Measurements from ENCODE around the gene TRAPPC3L. TPM values are rescaled to one million over a fixed set of nuclear protein-coding genes. Genes with fewer than 3 reads are reported as not detected.

Gene TRAPPC3L
- polyA plus RNA-seq, 1 of the 3 experiments (the other 2 are of a cell fraction): 0.03 TPM

GRCh38 chr6:116568111-116568510, 22.6 kb upstream of the TRAPPC3L start:
- Histone ChIP-seq H3K4me2 (no peak overlapping the region), H3F3A (replicated peaks; ENCODE audit: insufficient read depth) (peaks cover 11% of the 10 kb centered on the region), H3K27ac (ENCODE audit: low read depth in 2 of 2, low read length in 1 of 2) (no peak overlapping the region), H3K4me1 (ENCODE audit: control insufficient read depth in 1 of 2, insufficient read depth in 2 of 2, low read depth in 1 of 2, low read length in 1 of 2) (peaks cover 4 to 6% of the 10 kb centered on the region in 2 experiments; a peak in 3 of 4 replicates), H3K36me3 (replicated peaks in 1 of 2; ENCODE audit: control insufficient read depth in 1 of 2, insufficient read depth in 2 of 2, low read length in 1 of 2) (no peaks in the 10 kb centered on the region), H2AFZ (ENCODE audit: low read depth) (no peak overlapping the region), H3K4me3 (ENCODE audit: low read depth in 2 of 2, low read length in 1 of 2) (no peak overlapping the region), H4K20me1 (ENCODE audit: insufficient read depth) (no peaks in the 10 kb centered on the region), H3K9ac (no peak overlapping the region), H3K9me3 (no peaks in the 10 kb centered on the region), H3K9me2 (no peaks in the 10 kb centered on the region), H3K27me3 (ENCODE audit: insufficient read depth) (no peaks in the 10 kb centered on the region), H3K79me2 (ENCODE audit: insufficient read depth) (peaks cover 35% of the 10 kb centered on the region)
- TF ChIP-seq FOXM1 (IDR thresholded peaks at IDR 0.05; ENCODE audit: low read depth) (no peak), GABPA (IDR thresholded peaks at IDR 0.05; ENCODE audit: low read depth) (no peak), MXI1 (IDR thresholded peaks at IDR 0.05; ENCODE audit: low read depth, low read length) (no peak), TCF12 (IDR thresholded peaks at IDR 0.05) (peak; percentile 65), FOXJ3 (CRISPR knock-in tag; IDR thresholded peaks at IDR 0.05) (no peak)
- POLR2A ChIA-PET: no interaction called here
- DNase-seq: no peak
- CTCF ChIA-PET: interaction anchor here (1.0 to 5.4 kb wide), 2 partner anchors 77 to 299 kb away, joined by 3 to 26 read pairs; no protein-coding TSS in a partner anchor

GRCh38 chr6:116564921-116565872, 19.7 kb upstream of the TRAPPC3L start:
- H3F3A ChIP-seq (replicated peaks; ENCODE audit: insufficient read depth): peaks cover 7% of the 10 kb centered on the region
- no peak for DNase-seq
- CTCF ChIA-PET: interaction anchor here (1.0 to 4.9 kb wide), 6 partner anchors 16 to 347 kb away, joined by 3 to 38 read pairs (median 4); no protein-coding TSS in a partner anchor
- H3K4me3 ChIP-seq (ENCODE audit: low read depth in 2 of 2, low read length in 1 of 2): no peak overlapping the region
- peaks cover 10% of the 10 kb centered on the region for H3K79me2 ChIP-seq (ENCODE audit: insufficient read depth)
- no peak overlapping the region for H3K9ac ChIP-seq
- POLR2A ChIA-PET: no interaction called here
- WGBS (ENCODE audit: low lambda C conversion rate): 87% methylated on average over 32 of the region's 42 CpGs
- TF ChIP-seq RFX5 (IDR thresholded peaks at IDR 0.05; ENCODE audit: low read length): no peak
- no peak for TF ChIP-seq CTCF (IDR thresholded peaks at IDR 0.05)
- TF ChIP-seq FOXM1 (IDR thresholded peaks at IDR 0.05; ENCODE audit: low read depth): no peak
- no peak for TF ChIP-seq RAD21 (IDR thresholded peaks at IDR 0.05; ENCODE audit: low read length)
- TF ChIP-seq SMC3 (IDR thresholded peaks at IDR 0.05; ENCODE audit: low read depth, low read length): no peak
- TF ChIP-seq PBX3 (IDR thresholded peaks at IDR 0.05): no peak
- no peaks in the 10 kb centered on the region for H4K20me1 ChIP-seq (ENCODE audit: insufficient read depth)
- H3K9me2 ChIP-seq: no peaks in the 10 kb centered on the region
- H3K9me3 ChIP-seq: no peaks in the 10 kb centered on the region
- no peak overlapping the region for H3K27ac ChIP-seq (ENCODE audit: low read depth in 2 of 2, low read length in 1 of 2)
- no peaks in the 10 kb centered on the region for H3K27me3 ChIP-seq (ENCODE audit: insufficient read depth)
- peaks cover 2 to 5% of the 10 kb centered on the region in 2 experiments; a peak in 3 of 4 replicates for H3K4me1 ChIP-seq (ENCODE audit: control insufficient read depth in 1 of 2, insufficient read depth in 2 of 2, low read depth in 1 of 2, low read length in 1 of 2)
- no peak overlapping the region for H3K4me2 ChIP-seq
- H2AFZ ChIP-seq (ENCODE audit: low read depth): no peak overlapping the region
- no peaks in the 10 kb centered on the region for H3K36me3 ChIP-seq (replicated peaks in 1 of 2; ENCODE audit: control insufficient read depth in 1 of 2, insufficient read depth in 2 of 2, low read length in 1 of 2)
